T-helper 22 cell (primary cell): ENCODE measurements around the gene SAMD4A.

Experiments used
- DNase-seq: peaks from one replicate; pipeline ENCODE4 v3.0.0-alpha.2; 2020; ENCODE audit warnings: low read depth

SAMD4A gene

DNA sequence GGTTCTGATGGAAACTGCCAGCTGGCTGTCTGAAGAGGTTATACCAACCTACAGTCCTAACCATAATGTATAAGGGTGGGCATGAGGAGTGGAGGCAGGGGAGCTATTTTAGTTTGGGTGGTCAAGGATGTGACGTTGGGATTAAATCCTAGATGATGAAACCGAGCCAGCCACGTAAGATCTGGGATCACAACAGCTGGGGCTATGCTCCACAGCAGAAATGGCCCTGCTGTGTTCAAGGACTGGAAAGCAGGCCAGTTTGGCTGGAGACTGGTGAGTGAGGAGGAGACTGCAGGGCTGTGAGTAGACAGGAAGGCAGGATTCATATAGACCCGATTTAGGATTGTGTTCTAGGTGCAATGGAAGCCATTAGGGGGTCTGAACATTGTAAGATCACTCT lies 66.1 kb downstream of the SAMD4A start:
- no peak for DNase-seq

- no peak for DNase-seq
Measured at GRCh38 chr14:54637270-54638134, 70.6 kb downstream of the SAMD4A start.

GRCh38 chr14:54638135-54638446 lies 71.2 kb downstream of the SAMD4A start:
- DNase-seq = no peak

GRCh38 chr14:54639611-54640010 lies 72.7 kb downstream of the SAMD4A start:
- DNase-seq = no peak

DNA sequence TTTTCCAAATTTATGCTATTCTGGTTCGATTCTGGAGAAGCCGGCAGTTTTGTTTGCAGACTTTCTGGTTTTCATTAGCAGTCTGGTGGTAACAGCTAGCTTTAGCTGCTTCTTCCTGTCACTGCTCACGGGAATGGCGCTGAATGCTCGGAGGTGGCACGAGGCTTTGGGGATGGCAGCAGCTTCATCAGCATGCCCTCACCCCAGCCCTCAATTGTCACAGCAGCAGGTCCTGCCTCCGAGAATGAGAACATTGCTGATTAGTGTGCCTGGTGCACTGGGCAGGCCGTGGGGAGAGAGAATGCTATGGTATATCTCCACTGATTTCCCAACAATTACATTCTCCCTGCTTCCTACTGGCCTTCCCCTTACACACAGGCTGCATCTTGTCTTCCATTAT lies 73.6 kb downstream of the SAMD4A start:
- DNase-seq = no peak

DNA sequence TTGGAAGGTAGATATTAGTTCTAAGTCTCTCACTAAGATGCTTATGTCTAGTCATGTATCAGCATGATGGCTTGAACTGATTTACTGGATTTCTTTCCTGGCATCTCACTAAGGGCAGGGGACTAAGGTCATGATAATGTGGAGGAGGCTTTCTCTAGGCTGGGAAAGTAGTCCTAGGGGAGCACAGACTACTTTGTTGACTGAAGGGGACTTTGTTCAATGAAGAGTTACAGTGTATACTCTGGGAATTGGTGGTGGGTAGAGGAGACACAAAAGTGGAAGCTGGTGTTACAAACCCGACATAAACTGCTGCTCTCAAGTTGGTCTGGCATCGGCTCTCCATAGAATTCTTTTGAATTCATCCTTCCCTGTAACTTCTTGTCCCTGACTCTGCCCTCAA lies 75.2 kb downstream of the SAMD4A start:
- no peak for DNase-seq

GRCh38 chr14:54642801-54643695 lies 76.1 kb downstream of the SAMD4A start:
- no peak for DNase-seq

DNA sequence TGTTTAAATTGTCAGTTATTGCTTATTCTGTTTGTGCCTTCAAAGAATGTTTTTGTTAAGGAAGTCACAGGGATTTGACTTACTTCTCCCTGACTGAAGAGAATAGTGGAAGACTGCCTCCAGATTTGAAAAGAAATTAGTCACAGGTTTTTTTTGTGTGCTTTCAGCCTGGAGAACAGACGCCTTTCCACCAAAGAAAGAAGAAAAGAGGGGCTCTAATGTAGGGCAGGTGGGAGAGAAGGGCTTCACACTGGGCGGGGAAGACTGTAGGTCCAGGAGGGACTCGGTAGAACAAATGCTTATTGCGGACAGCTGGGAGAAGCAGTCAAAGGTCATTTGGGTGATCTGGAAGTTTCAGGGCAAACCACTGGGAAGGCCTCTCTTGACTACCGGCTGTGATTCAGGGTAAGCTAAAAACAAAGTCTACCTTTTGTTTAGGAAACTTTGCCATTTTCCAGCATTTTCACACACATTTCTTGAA lies 76.8 kb downstream of the SAMD4A start:
- DNase-seq = no peak

DNA sequence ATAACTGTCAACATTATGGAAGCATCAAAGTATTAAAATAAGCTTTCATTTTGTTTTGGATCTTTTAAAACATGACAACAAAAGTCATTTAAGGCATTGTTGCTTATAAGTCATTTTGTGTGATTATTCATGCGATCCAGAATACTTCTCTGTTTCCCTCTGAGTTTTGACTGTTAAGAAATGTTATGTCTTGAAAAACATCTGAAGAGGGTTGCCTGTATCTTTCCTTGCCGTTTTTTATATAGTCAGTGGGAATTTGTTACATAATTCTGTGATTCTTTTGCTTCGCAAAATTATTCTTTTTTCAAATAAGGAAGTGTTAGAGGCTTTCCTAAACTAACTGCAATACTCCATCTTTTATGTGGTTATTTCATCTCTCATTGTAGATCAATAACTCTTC lies 78.7 kb downstream of the SAMD4A start:
- no peak for DNase-seq

- DNase-seq = no peak
Measured at GRCh38 chr14:54646626-54647025, 79.7 kb downstream of the SAMD4A start.

GRCh38 chr14:54647378-54647777 lies 80.5 kb downstream of the SAMD4A start:
- no peak for DNase-seq

GRCh38 chr14:54649056-54649455 lies 82.1 kb downstream of the SAMD4A start:
- no peak for DNase-seq

DNA sequence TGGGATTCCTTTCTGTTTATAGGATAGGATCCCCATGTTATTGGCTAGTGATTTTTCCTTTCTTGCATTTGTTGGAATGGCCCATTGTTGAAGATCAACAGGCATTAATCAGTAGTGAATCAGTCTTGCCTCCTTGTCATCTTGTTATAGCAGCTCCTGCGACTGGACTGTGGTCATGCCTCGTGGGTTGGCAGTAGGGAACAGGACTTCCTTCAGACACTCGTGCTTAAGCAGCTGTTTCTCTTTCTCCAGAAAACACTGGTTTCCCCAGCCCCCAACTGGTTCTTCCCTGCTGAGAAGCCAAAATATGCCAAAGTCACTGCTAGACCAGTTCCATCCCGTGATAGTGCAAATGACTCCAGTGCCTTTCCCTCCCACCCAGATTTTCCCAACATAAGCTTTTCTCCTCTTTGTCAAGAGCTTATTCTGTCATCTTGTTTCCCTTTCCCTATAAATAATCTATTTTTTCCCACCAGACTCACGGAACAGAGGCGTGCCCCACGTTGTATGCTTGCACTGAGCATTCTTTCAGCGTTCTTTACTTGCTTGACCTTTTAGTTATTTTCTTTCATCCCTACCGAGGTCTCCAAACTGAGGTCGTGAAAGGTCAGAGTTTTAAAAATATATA lies 83.5 kb downstream of the SAMD4A start:
- no peak for DNase-seq

DNA sequence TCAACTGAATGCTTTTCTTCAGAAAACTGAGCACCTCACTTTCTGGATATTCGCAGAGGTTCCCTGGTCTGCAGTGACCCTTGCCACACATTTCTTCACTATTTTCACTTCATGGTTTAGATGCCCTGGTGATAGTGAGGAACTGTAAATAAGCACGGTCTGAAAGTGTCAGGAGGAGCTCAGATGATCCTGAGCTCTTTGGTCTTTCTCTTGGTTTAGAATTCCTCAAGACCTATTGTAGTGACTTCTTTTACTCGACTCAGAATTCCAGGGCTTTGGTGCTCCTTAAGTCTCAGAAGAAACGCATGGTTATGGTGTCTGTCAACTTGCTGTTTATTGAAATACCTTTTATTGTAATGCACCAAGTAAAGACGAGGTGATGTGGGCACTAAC lies 84.0 kb downstream of the SAMD4A start:
- DNase-seq = no peak

- DNase-seq = no peak
Measured at GRCh38 chr14:54651649-54652048, 84.7 kb downstream of the SAMD4A start.

DNA sequence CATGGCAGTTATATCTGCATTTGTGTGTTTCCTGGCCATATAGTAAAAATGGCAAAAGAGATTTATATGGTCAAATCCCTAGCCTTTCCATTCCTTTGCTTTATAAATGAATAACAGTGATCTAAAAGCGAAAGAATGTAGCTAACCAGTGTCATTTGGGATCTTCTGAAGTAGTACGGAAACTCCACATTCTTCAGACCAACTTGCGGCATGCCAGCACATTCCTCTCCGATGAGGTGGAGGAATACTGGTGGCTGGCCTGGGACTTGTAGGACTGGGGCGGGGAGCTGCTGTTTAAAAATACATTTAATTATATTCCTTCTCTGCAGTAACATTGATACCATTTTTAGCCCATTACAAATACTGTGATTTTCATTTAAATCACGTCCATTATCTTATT lies 85.3 kb downstream of the SAMD4A start:
- no peak for DNase-seq

GRCh38 chr14:54652605-54653052 lies 85.7 kb downstream of the SAMD4A start:
- DNase-seq = no peak

DNA sequence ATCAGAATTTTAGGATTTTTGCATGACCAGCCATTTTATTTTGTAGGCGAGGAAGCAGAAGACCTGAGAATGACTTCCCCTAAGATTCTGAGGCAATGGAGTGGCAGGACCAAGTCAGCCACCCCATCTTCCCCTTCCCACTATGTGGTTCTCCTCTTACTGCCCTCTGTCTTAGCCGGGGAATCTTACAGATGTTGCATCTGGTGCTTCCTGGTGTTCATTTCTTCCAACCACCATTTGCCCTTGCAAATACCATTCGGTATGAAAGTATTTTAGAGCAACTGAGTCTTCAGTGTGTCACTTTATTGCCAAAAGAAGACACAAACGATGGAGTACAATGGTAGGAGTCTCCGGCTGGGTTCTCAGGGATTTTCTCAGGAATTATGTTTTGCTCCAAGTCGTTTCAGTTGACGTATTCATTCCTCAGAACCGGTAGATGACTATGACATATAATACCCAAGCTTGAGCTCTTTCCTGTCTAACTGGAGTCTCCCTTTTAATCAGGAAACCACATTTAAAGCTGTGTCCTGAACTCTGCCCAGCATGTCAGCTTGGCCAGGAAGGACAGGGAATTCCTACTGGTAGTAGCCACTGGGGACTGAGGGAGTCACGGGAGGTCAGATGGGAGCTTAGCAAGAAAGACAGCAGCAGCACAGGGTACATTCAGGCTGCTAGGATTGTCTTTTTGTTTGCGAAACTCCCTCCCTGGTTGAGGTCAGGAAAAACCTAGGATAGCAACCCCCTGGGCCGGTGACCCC lies 87.0 kb downstream of the SAMD4A start:
- no peak for DNase-seq

GRCh38 chr14:54654605-54655004 lies 87.7 kb downstream of the SAMD4A start:
- no peak for DNase-seq

DNA sequence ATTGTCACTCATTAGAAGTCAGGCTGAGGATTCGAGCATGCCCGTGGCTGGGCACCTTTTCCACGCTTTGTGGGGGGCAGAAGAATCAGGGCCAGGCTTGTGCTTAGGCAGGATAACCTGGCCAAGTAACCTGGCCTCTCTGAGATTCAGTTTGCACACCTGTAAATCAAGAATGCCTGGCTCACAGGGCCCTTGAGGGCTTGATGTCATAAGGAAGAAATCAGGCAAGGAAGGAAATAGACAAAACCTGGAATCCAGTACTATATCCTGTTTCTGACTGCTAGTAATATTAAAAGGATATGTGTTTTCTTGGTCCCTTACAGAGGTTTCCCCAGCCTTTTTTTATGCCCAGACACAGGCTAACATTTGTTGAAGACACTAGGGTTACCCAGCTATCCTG lies 91.9 kb downstream of the SAMD4A start:
- no peak for DNase-seq

DNA sequence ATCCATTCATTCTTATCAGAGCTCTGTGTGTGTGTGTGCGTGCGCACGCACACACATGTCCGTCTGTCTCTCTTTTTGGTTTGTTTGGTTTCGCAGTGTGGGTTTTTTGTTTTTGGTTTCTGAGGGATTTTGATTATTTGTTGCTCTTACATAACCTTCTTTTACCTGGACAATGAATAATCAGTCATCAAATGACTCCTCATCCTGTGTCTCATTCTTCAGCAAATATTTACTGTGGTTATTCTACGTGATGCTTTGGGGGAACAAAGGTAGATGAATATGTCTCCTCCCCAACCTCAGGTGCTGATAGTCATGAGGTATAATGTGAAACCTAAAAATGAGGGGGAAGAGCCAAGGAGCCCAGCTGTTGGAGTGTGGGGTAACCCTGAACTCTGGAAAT lies 92.4 kb downstream of the SAMD4A start:
- DNase-seq = no peak

- no peak for DNase-seq
Measured at GRCh38 chr14:54660604-54661111, 93.7 kb downstream of the SAMD4A start.
